Natural killer cell (primary cell): ENCODE data around the gene TAS2R13. TPM values are rescaled to one million over a fixed set of nuclear protein-coding genes. Genes with fewer than 3 reads are reported as not detected.

Experiments
- ATAC-seq, 3 donors: fragments of 150-1000 bp in 2 of 3; fragments of 200-7000 bp in 1 of 3; cut with Tn5 transposase; 1 replicate in 1 of 3; 2 replicates in 2 of 3; pipeline ENCODE4 v1.10.0; 2021; ENCODE audit warnings: mild to moderate bottlenecking in 2 of 3, moderate library complexity in 2 of 3
- DNase-seq, 2 donors: peaks; one replicate each; pipeline versions ENCODE4 v3.0.0 to v3.0.0-alpha.2; 2013 to 2021; ENCODE audit warnings: mixed read lengths in 1 of 2
- H3K27ac ChIP-seq: one replicate; pipeline ENCODE4 v1.5.1; 2013; ENCODE audit warnings: mild to moderate bottlenecking, low read length
- H3K27me3 ChIP-seq: one replicate; pipeline ENCODE4 v1.6.1; 2013; ENCODE audit warnings: low read length; ENCODE audit not compliant: control insufficient read depth, insufficient read depth
- H3K36me3 ChIP-seq: one replicate; pipeline ENCODE4 v1.6.1; 2013; ENCODE audit warnings: low read length; ENCODE audit not compliant: control insufficient read depth, insufficient read depth
- H3K4me1 ChIP-seq: one replicate; pipeline ENCODE4 v1.6.1; 2013; ENCODE audit warnings: low read length; ENCODE audit not compliant: control insufficient read depth, insufficient read depth
- H3K4me3 ChIP-seq: one replicate; pipeline ENCODE4 v1.5.1; 2013; ENCODE audit warnings: low read length
- H3K9me3 ChIP-seq: one replicate; pipeline ENCODE4 v1.6.1; 2013; ENCODE audit warnings: low read length; ENCODE audit not compliant: control insufficient read depth, insufficient read depth
- H3K27ac Mint-ChIP-seq, 2 donors: one replicate each; pipeline ENCODE4 v1.8.0; 2022; ENCODE audit warnings: mild to moderate bottlenecking in 2 of 2, mixed read lengths in 2 of 2, moderate library complexity in 1 of 2
- H3K27me3 Mint-ChIP-seq, 2 donors: one replicate each; pipeline ENCODE4 v1.8.0; 2022; ENCODE audit warnings: low read depth in 2 of 2, mixed read lengths in 2 of 2
- H3K36me3 Mint-ChIP-seq: one replicate; pipeline ENCODE4 v1.8.0; 2022; ENCODE audit warnings: mixed read lengths
- H3K4me1 Mint-ChIP-seq, 2 donors: one replicate each; pipeline ENCODE4 v1.8.0; 2022; ENCODE audit warnings: mixed read lengths in 2 of 2
- H3K4me3 Mint-ChIP-seq: one replicate; pipeline ENCODE4 v1.8.0; 2022; ENCODE audit warnings: mild to moderate bottlenecking, moderate library complexity, mixed read lengths
- H3K9me3 Mint-ChIP-seq, 2 donors: one replicate each; pipeline ENCODE4 v1.8.0; 2022; ENCODE audit warnings: mixed read lengths in 2 of 2
- CTCF ChIP-seq: fragments of 200-600 bp; IDR thresholded peaks from one replicate; pipeline ENCODE4 v1.8.0; 2022; ENCODE audit warnings: antibody characterized with exemption
- WGBS: methylation state at CpG from one replicate; pipeline ENCODE4 v1.1.7; 2013; ENCODE audit warnings: missing lambda C conversion rate; ENCODE audit not compliant: insufficient coverage; 5-methylcytosine and 5-hydroxymethylcytosine counted together
- intact Hi-C: fragments of 100-400 bp; cut with micrococcal nuclease; formaldehyde crosslinking; loops from one replicate; pipeline ENCODE4 v1.14.2; 2022
- total RNA-seq, 4 donors: library from RNA; stranded (reverse); fragments of 120-200 nt in 1 of 4; gene quantifications; one replicate each; pipeline versions ENCODE4 v1.2.3 to v1.2.4, GENCODE V29; 2013 to 2022

Gene TAS2R13
- total RNA-seq, 3 donors from 2014 or later (not counting 1 experiment from before 2014, with no cell fraction given) = 1.6 to 2.5 (median 2.0) TPM

DNA sequence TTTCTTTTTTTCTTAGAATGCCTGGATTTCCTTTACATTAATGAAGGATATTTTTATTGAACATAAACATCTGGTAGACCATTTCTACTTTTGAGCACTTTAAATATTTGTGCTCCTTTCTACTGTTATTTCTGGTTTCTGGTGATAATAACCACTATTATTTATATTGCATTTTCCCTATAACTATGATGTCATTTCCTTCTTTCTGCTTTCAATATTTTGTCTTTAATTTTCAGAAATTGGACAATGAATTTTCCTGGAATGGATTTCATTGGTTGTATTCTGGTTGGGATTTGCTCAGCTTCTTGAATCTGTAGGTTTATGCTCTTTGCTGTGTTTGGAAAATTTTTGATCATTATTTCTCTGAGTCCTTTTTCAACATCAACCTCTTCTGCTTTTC lies 20.1 kb downstream of the TAS2R13 start:
- no peaks in the 10 kb centered on the region for H3K36me3 Mint-ChIP-seq
- intact Hi-C loops = no loop called here
- ATAC-seq = no peak
- H3K27me3 ChIP-seq = no peaks in the 10 kb centered on the region
- no peaks in the 10 kb centered on the region for H3K36me3 ChIP-seq
- no peak for DNase-seq
- no peaks in the 10 kb centered on the region for H3K9me3 Mint-ChIP-seq
- H3K4me3 Mint-ChIP-seq = no peak overlapping the region
- H3K9me3 ChIP-seq = no peaks in the 10 kb centered on the region
- H3K4me1 Mint-ChIP-seq = peaks cover 0 to 9% of the 10 kb centered on the region in 2 donors
- TF ChIP-seq CTCF = no peak
- H3K27ac Mint-ChIP-seq = no peak overlapping the region
- H3K4me1 ChIP-seq = no peaks in the 10 kb centered on the region
- no peak overlapping the region for H3K4me3 ChIP-seq
- H3K27me3 Mint-ChIP-seq = no peaks in the 10 kb centered on the region
- H3K27ac ChIP-seq = no peak overlapping the region

DNA sequence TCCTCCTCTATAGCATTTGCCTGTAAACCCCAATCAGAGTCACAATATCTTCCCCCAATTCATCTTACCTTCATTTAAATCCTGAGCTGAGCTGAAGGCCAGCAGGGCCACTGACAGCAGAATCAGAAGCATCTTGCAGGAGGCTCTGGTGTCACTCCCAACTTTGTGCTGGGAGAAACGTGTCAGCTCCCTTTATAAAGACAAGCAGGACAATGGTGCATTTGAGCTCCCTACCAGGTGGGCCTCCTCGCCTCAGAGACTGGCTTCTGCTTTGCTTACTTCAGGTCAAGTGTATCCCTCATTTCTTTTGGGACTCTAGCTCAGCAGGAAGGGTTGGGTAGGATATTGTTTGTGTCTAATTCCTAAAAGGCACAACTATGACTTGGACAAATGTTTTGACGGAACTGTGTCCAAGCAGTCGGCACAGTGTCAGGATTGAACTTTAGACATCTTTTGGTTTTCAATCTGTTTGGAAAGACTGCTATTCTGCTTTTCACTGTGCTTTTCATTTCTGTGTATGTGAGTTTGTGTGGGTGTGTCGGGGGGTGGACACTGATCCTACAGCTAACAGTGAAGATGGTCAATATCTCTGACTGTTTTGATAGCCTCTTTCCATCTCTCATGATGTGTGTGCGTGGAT lies 25.2 kb downstream of the TAS2R13 start, which contains the start of gene PRH1:
Gene PRH1 (minus strand): TSS at position 170 of the 640 bp plus-strand sequence. CDS start 38 bp downstream, at position 132.
- DNase-seq (no peak), ATAC-seq (no peak)
- Histone ChIP-seq H3K36me3 (no peaks in the 10 kb centered on the region), H3K4me1 (no peaks in the 10 kb centered on the region), H3K9me3 (no peaks in the 10 kb centered on the region), H3K27me3 (no peaks in the 10 kb centered on the region), H3K27ac (no peak within 1 kb of the TSS), H3K4me3 (no peak within 1 kb of the TSS)
- H3K9me3 Mint-ChIP-seq = no peaks in the 10 kb centered on the region
- no peak within 1 kb of the TSS for H3K4me3 Mint-ChIP-seq
- H3K27ac Mint-ChIP-seq = no peak within 1 kb of the TSS
- 96% methylated on average over 5 of the region's 6 CpGs for WGBS
- no peaks in the 10 kb centered on the region for H3K36me3 Mint-ChIP-seq
- no peaks in the 10 kb centered on the region for H3K27me3 Mint-ChIP-seq
- intact Hi-C loops = no loop called here
- no peak for TF ChIP-seq CTCF
- H3K4me1 Mint-ChIP-seq = peaks cover 0 to 14% of the 10 kb centered on the region in 2 donors

DNA sequence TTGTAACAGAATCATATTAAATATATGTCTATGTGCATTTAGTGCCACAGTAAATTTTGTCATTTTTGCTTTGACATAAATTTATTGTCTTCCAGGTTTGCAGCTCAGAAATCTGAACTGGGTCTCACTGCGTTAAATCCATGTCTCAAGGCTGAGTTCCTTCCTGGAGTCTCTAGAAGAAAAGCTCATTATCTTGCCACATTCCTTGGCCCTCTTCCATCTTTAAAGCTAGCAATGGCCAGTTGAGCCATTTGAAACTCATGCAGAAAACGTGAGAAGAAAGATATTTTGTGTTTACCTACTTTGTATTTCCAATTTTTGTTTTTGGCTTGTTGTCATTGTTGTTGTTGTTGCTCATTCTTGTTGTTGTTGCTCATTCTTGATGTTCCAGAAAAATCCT lies 36.0 kb downstream of the TAS2R13 start:
- Mint-ChIP-seq H3K27ac (no peak overlapping the region), H3K4me3 (no peak overlapping the region), H3K36me3 (peaks cover 26% of the 10 kb centered on the region), H3K4me1 (peaks cover 0 to 9% of the 10 kb centered on the region in 2 donors), H3K27me3 (no peaks in the 10 kb centered on the region), H3K9me3 (peaks cover 4 to 5% of the 10 kb centered on the region in 2 donors)
- H3K36me3 ChIP-seq = no peaks in the 10 kb centered on the region
- H3K4me3 ChIP-seq = no peak overlapping the region
- intact Hi-C loops = no loop called here
- H3K9me3 ChIP-seq = no peaks in the 10 kb centered on the region
- DNase-seq (no peak), ATAC-seq (no peak)
- H3K4me1 ChIP-seq = no peaks in the 10 kb centered on the region
- TF ChIP-seq CTCF = no peak
- H3K27ac ChIP-seq = no peak overlapping the region
- H3K27me3 ChIP-seq = no peaks in the 10 kb centered on the region
- 97% methylated on average over 2 of the region's 2 CpGs for WGBS

DNA sequence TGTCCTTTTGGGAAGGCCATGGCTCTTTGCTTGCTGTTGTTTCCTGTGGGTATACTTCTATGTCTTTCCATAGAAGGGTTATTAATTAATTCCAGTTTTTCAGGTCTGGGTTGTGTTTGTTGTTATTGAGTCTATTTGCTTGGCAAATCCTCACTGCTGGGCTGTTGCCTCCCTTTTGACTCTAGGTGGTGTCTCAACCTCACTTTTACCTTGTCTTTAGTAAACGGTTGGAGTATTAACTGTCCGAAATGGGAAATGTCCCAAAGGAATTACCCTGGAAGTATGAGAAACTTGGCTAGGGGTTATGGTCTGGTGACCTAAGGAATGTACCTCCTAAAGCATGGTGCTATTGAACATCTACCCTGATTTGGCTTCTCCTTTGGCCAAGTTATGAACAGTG lies 42.0 kb downstream of the TAS2R13 start:
- no peak overlapping the region for H3K27ac ChIP-seq
- intact Hi-C loops = no loop called here
- H3K9me3 Mint-ChIP-seq = no peaks in the 10 kb centered on the region
- TF ChIP-seq CTCF = no peak
- H3K36me3 Mint-ChIP-seq = peaks cover 10% of the 10 kb centered on the region
- H3K4me1 ChIP-seq = no peaks in the 10 kb centered on the region
- no peak overlapping the region for H3K4me3 Mint-ChIP-seq
- 100% methylated on average over 2 of the region's 2 CpGs for WGBS
- H3K4me3 ChIP-seq = no peak overlapping the region
- H3K4me1 Mint-ChIP-seq = peaks cover 0 to 9% of the 10 kb centered on the region in 2 donors
- H3K27ac Mint-ChIP-seq = no peak overlapping the region
- H3K27me3 Mint-ChIP-seq = no peaks in the 10 kb centered on the region
- no peak for ATAC-seq
- H3K9me3 ChIP-seq = no peaks in the 10 kb centered on the region
- H3K36me3 ChIP-seq = no peaks in the 10 kb centered on the region
- DNase-seq = no peak
- no peaks in the 10 kb centered on the region for H3K27me3 ChIP-seq
